ENCODE measurements around the gene SLC1A4.

The SLC1A4 gene

GRCh38 chr2:64989126-64989981 is at the start of gene SLC1A4:
SLC1A4 (plus strand) TSS chr2:64989399; CDS start chr2:64989644, 245 bp downstream.
- FAIRE-seq = peak; percentile 59

GRCh38 chr2:64941143-64941542 is 48.1 kb upstream of the SLC1A4 start:
- DNase-seq (ENCODE audit: insufficient read length, low spot score) (no peak), FAIRE-seq (no peak)

More at GRCh38 chr2:64989126-64989981, at the start of gene SLC1A4:
- peak; percentile 90 for DNase-seq (ENCODE audit: insufficient read length, low spot score)

- DNase-seq (ENCODE audit: insufficient read length, low spot score) = no peak
- FAIRE-seq = no peak
Measured at GRCh38 chr2:64941801-64942200, 47.4 kb upstream of the SLC1A4 start.

- FAIRE-seq (no peak), DNase-seq (ENCODE audit: insufficient read length, low spot score) (no peak)
Measured at GRCh38 chr2:64942693-64943092, 46.5 kb upstream of the SLC1A4 start.

GRCh38 chr2:64943387-64944150 is 45.6 kb upstream of the SLC1A4 start:
- FAIRE-seq (no peak), DNase-seq (ENCODE audit: insufficient read length, low spot score) (no peak)

GRCh38 chr2:64944484-64944883 is 44.7 kb upstream of the SLC1A4 start:
- DNase-seq (ENCODE audit: insufficient read length, low spot score) = no peak
- FAIRE-seq = no peak

GRCh38 chr2:64945973-64946768 is 43.0 kb upstream of the SLC1A4 start:
- no peak for FAIRE-seq
- no peak for DNase-seq (ENCODE audit: insufficient read length, low spot score)

- no peak for FAIRE-seq
- no peak for DNase-seq (ENCODE audit: insufficient read length, low spot score)
Measured at GRCh38 chr2:64946769-64947247, 42.4 kb upstream of the SLC1A4 start.

GRCh38 chr2:64947885-64948284 is 41.3 kb upstream of the SLC1A4 start:
- no peak for FAIRE-seq
- DNase-seq (ENCODE audit: insufficient read length, low spot score) = no peak

GRCh38 chr2:64950226-64951160 is 38.7 kb upstream of the SLC1A4 start:
- FAIRE-seq (no peak), DNase-seq (ENCODE audit: insufficient read length, low spot score) (no peak)

- DNase-seq (ENCODE audit: insufficient read length, low spot score) (no peak), FAIRE-seq (no peak)
Measured at GRCh38 chr2:64951306-64951953, 37.8 kb upstream of the SLC1A4 start.

GRCh38 chr2:64952096-64952495 is 37.1 kb upstream of the SLC1A4 start:
- FAIRE-seq (no peak), DNase-seq (ENCODE audit: insufficient read length, low spot score) (no peak)

- peak; percentile 51 for DNase-seq (ENCODE audit: insufficient read length, low spot score)
- FAIRE-seq = no peak
Measured at GRCh38 chr2:64952511-64953482, 36.4 kb upstream of the SLC1A4 start.

GRCh38 chr2:64955467-64955866 is 33.7 kb upstream of the SLC1A4 start:
- DNase-seq (ENCODE audit: insufficient read length, low spot score) (no peak), FAIRE-seq (no peak)

GRCh38 chr2:64957109-64957903 is 31.9 kb upstream of the SLC1A4 start:
- no peak for DNase-seq (ENCODE audit: insufficient read length, low spot score)
- FAIRE-seq = no peak

- FAIRE-seq = no peak
- DNase-seq (ENCODE audit: insufficient read length, low spot score) = no peak
Measured at GRCh38 chr2:64958556-64958955, 30.6 kb upstream of the SLC1A4 start.

- DNase-seq (ENCODE audit: insufficient read length, low spot score) = no peak
- FAIRE-seq = no peak
Measured at GRCh38 chr2:64960819-64961218, 28.4 kb upstream of the SLC1A4 start.
